ENCODE measurements around the gene UMAD1.

The UMAD1 gene

GRCh38 chr7:7897949-7898515 lies 257.5 kb downstream of the UMAD1 start:
- DNase-seq: no peak

GRCh38 chr7:7902845-7903244 lies 262.3 kb downstream of the UMAD1 start:
- no peak for DNase-seq

- no peak for DNase-seq
These were observed 266.8 kb downstream of the UMAD1 start for GRCh38 chr7:7907306-7907705.

GRCh38 chr7:7908622-7909145 lies 268.1 kb downstream of the UMAD1 start:
- no peak for DNase-seq

GRCh38 chr7:7909376-7909775 lies 268.8 kb downstream of the UMAD1 start:
- DNase-seq: no peak

- DNase-seq: no peak
These were observed 271.0 kb downstream of the UMAD1 start for GRCh38 chr7:7911369-7912123.

- peak; percentile 20 for DNase-seq
These were observed 272.4 kb downstream of the UMAD1 start for GRCh38 chr7:7912937-7913336.

GRCh38 chr7:7913504-7913903 lies 273.0 kb downstream of the UMAD1 start:
- DNase-seq: no peak

- no peak for DNase-seq
These were observed 274.0 kb downstream of the UMAD1 start for GRCh38 chr7:7914547-7914946.

GRCh38 chr7:7916064-7916463 lies 275.5 kb downstream of the UMAD1 start:
- DNase-seq: no peak

- no peak for DNase-seq
These were observed 277.0 kb downstream of the UMAD1 start for GRCh38 chr7:7917593-7917992.

- DNase-seq: no peak
These were observed 278.3 kb downstream of the UMAD1 start for GRCh38 chr7:7918736-7919448.

GRCh38 chr7:7919449-7919945 lies 278.9 kb downstream of the UMAD1 start:
- no peak for DNase-seq

- DNase-seq: no peak
These were observed 279.5 kb downstream of the UMAD1 start for GRCh38 chr7:7920056-7920455.

- DNase-seq: no peak
These were observed 279.9 kb downstream of the UMAD1 start for GRCh38 chr7:7920481-7920880.

GRCh38 chr7:7921830-7922229 lies 281.3 kb downstream of the UMAD1 start:
- DNase-seq: no peak

- peak; percentile 10 for DNase-seq
These were observed 282.3 kb downstream of the UMAD1 start for GRCh38 chr7:7922684-7923385.

GRCh38 chr7:7923818-7924217 lies 283.3 kb downstream of the UMAD1 start:
- no peak for DNase-seq

- no peak for DNase-seq
These were observed 283.8 kb downstream of the UMAD1 start for GRCh38 chr7:7924303-7924702.
